ENCODE results near the gene TRAPPC13.
A peak's percentile ranks its signal among the peaks of the same experiment; 100 is the strongest.
"Not testable (repeated sequence)": the region's sequence is repeated elsewhere in the genome, so short reads cannot be mapped to it uniquely, and the experiment has no call there.

TRAPPC13 gene

DNA sequence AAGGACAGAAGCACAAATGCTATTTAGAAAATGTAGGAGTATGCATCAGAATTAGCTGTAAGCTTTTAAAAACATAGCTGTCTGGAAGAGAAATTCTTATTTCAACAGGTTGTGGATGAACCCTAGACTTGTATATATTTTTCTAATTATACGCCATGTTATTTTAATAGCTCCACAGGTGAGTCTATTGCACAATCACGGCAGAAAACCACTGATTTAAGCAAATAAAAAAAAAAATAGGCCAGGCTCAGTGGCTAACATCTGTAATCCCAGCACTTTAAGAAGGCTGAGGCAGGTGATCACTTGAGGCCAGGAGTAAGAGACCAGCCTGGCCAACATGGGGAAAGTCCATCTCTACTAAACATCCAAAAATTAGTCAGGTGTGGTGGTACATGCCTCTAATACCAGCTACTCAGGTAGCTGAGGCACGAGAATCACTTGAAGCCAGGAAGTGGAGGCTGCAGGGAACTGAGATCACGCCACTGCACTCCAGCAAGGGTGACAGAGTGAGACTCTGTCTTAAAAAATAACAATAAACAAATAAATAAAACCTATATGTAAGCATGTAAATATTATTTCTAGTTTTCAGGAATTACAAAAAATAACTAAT is 12.4 kb upstream of the TRAPPC13 start:
- no peak for DNase-seq
- Histone ChIP-seq H3K27ac (no peak overlapping the region), H3K27me3 (ENCODE audit: insufficient read depth, low read depth, severe bottlenecking) (no peaks in the 10 kb centered on the region), H3K9me3 (ENCODE audit: severe bottlenecking) (no peaks in the 10 kb centered on the region), H3K4me3 (ENCODE audit: low read depth, low read length) (no peak overlapping the region), H3K36me3 (peaks cover 61% of the 10 kb centered on the region)
- TF ChIP-seq CTCF (IDR thresholded peaks at IDR 0.05; ENCODE audit: low read depth, low read length): no peak

- Histone ChIP-seq H3K27ac (no peak overlapping the region), H3K27me3 (ENCODE audit: insufficient read depth, low read depth, severe bottlenecking) (no peaks in the 10 kb centered on the region), H3K4me3 (ENCODE audit: low read depth, low read length) (no peak overlapping the region), H3K36me3 (peaks cover 10% of the 10 kb centered on the region), H3K9me3 (ENCODE audit: severe bottlenecking) (no peaks in the 10 kb centered on the region)
- no peak for DNase-seq
- TF ChIP-seq CTCF (IDR thresholded peaks at IDR 0.05; ENCODE audit: low read depth, low read length): no peak
Observed at GRCh38 chr5:65620021-65620420, 4.8 kb upstream of the TRAPPC13 start.

DNA sequence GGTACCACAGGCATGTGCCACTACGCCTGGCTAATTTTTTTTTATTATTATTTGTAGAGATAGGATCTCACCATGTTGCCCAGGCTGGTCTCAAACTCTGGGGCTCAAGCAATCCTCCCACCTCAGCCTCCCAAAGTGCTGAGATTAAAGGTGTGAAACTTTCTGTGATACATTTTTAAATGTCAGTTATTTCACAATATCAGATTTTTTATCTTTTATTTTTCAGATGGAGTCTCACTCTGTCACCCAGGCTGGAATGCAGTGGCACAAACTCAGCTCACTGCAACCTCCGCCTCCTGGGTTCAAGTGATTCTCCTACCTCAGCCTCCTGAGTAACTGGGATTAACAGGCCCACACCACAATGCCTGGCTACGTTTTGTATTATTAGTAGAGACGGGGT is 2.9 kb upstream of the TRAPPC13 start:
- DNase-seq; H3K4me3 ChIP-seq (ENCODE audit: low read depth, low read length); H3K27ac ChIP-seq; H3K27me3 ChIP-seq (ENCODE audit: insufficient read depth, low read depth, severe bottlenecking); H3K36me3 ChIP-seq; H3K9me3 ChIP-seq (ENCODE audit: severe bottlenecking): not testable (repeated sequence)

DNA sequence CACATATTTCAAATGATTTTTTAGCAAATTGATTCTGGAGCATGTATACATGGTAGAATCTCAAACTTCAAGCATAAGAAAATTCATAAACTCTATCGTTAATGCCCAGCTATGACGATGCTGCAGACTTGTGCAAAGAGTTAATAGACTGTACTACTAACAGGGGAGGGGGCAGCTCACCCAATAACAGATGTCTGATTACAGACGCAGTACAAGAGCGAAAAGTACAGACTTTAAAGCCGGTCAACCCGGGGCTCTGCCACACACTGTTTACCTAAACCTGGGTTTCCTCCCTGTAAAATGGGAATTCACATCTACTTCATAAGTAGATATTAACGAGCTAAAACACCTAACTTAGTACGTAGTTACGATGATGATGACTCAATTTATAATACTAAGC is 1.3 kb upstream of the TRAPPC13 start:
- H3K4me3 ChIP-seq (ENCODE audit: low read depth, low read length): peak overlapping the region; percentile 78
- H3K9me3 ChIP-seq (ENCODE audit: severe bottlenecking): no peaks in the 10 kb centered on the region
- TF ChIP-seq CTCF (IDR thresholded peaks at IDR 0.05; ENCODE audit: low read depth, low read length): no peak
- peak overlapping the region; percentile 94; the same call in 1 of the 2 replicates for H3K27ac ChIP-seq
- H3K36me3 ChIP-seq: no peaks in the 10 kb centered on the region; the same call in 1 of the 2 replicates
- no peaks in the 10 kb centered on the region for H3K27me3 ChIP-seq (ENCODE audit: insufficient read depth, low read depth, severe bottlenecking)
- no peak for DNase-seq

- Histone ChIP-seq H3K27me3 (ENCODE audit: insufficient read depth, low read depth, severe bottlenecking) (no peaks in the 10 kb centered on the region), H3K9me3 (ENCODE audit: severe bottlenecking) (no peaks in the 10 kb centered on the region), H3K36me3 (peaks cover 1% of the 10 kb centered on the region), H3K27ac (peak within 1 kb of the TSS; percentile 94), H3K4me3 (ENCODE audit: low read depth, low read length) (peak within 1 kb of the TSS; percentile 78)
- DNase-seq: peak; percentile 92
- TF ChIP-seq CTCF (IDR thresholded peaks at IDR 0.05; ENCODE audit: low read depth, low read length): 0 out of 2 replicates have a peak, but pooled peaks have one; percentile 14
Observed at GRCh38 chr5:65624025-65624570, 729 bp upstream of the TRAPPC13 start, which contains the start of gene TRIM23. TRIM23 (minus strand) TSS chr5:65624333; CDS start chr5:65624274, 59 bp downstream.

DNA sequence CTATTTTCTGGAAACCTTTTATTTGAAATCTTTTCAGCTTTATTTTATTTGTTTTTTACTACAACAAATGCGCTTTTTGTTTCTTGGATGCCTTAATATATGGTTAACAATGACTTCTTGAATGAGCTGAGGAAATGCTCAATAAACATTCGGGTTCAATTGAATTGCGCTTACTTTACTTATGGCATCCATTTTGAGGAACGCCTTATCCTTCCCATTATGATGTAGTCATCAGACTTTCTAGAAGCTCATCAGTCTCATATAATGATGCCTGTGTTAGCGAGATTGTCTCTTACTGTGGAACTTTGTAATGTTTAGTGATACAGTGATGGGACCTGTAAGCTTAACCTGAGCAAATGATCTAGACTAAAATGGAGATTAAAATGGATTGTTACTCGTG is 916 bp downstream of the TRAPPC13 start:
- no peak for TF ChIP-seq CTCF (IDR thresholded peaks at IDR 0.05; ENCODE audit: low read depth, low read length)
- Histone ChIP-seq H3K36me3 (peaks cover 11% of the 10 kb centered on the region), H3K9me3 (ENCODE audit: severe bottlenecking) (no peaks in the 10 kb centered on the region), H3K4me3 (ENCODE audit: low read depth, low read length) (peak overlapping the region; percentile 78), H3K27me3 (ENCODE audit: insufficient read depth, low read depth, severe bottlenecking) (no peaks in the 10 kb centered on the region), H3K27ac (peak overlapping the region; percentile 94; the same call in 1 of the 2 replicates)
- no peak for DNase-seq
